Breast epithelium (tissue), 4 donors: ENCODE measurements around the gene FIZ1. TPM values are rescaled to one million over a fixed set of nuclear protein-coding genes. Genes with fewer than 3 reads are reported as not detected.

Source experiments
- DNase-seq, 2 donors: peaks; one replicate each; pipeline ENCODE4 v3.0.0-alpha.2; 2019; ENCODE audit warnings: low spot score in 2 of 2
- H3K27ac ChIP-seq, 2 donors: fragments of 200-600 bp; sonication (generic) in 1 of 2; one replicate each; pipeline ENCODE4 v1.5.1; 2016 to 2019; ENCODE audit warnings: mild to moderate bottlenecking in 1 of 2
- H3K27me3 ChIP-seq, 2 donors: fragments of 200-600 bp; sonication (generic) in 1 of 2; one replicate each; pipeline versions ENCODE4 v1.5.1 to v1.6.0; 2017 to 2019; ENCODE audit warnings: control low read depth in 1 of 2, mild to moderate bottlenecking in 1 of 2
- H3K36me3 ChIP-seq: fragments of 200-600 bp; one replicate; pipeline ENCODE4 v1.5.1; 2019
- H3K4me1 ChIP-seq, 2 donors: fragments of 200-600 bp; sonication (generic); one replicate each; pipeline ENCODE4 v1.5.1; 2016 to 2019; ENCODE audit warnings: control low read depth in 1 of 2
- H3K4me3 ChIP-seq, 3 donors: fragments of 200-600 bp; sonication (generic); 1 replicate in 2 of 3; 2 replicates in 1 of 3; pipeline ENCODE4 v1.5.1; 2016 to 2019; ENCODE audit warnings: mild to moderate bottlenecking in 3 of 3, moderate library complexity in 2 of 3
- H3K9me3 ChIP-seq, 2 donors: fragments of 200-600 bp; sonication (generic) in 1 of 2; one replicate each; pipeline ENCODE4 v1.5.1; 2016 to 2019; ENCODE audit warnings: control low read depth in 1 of 2
- CTCF ChIP-seq, 3 donors: fragments of 450-650 bp; IDR thresholded peaks; one replicate each; pipeline ENCODE4 v1.5.1; 2016 to 2017; ENCODE audit warnings: antibody characterized with exemption in 3 of 3, mild to moderate bottlenecking in 3 of 3, moderate library complexity in 3 of 3
- POLR2A ChIP-seq: fragments of 450-650 bp; IDR thresholded peaks from one replicate; pipeline ENCODE4 v1.6.1; 2016; ENCODE audit warnings: antibody characterized with exemption, mild to moderate bottlenecking, moderate library complexity
- POLR2AphosphoS5 ChIP-seq, 3 donors: sonication (generic); formaldehyde crosslinking; IDR thresholded peaks; one replicate each; pipeline ENCODE4 v1.6.1; 2017; ENCODE audit warnings: antibody characterized with exemption in 3 of 3
- intact Hi-C: fragments of 100-400 bp; cut with DNase I; formaldehyde crosslinking; loops from one replicate; pipeline ENCODE4 v1.15.1; 2023; ENCODE audit warnings: low total_unique reads
- total RNA-seq, 3 donors: library from RNA; depleted of rRNA; stranded (reverse); fragments of >200 nt; gene quantifications; one replicate each; pipeline ENCODE4 v1.1.0, GENCODE V29; 2016

FIZ1 gene
- total RNA-seq, 3 donors from 2014 or later: 3.7 to 7.5 (median 6.1) TPM

GRCh38 chr19:55554302-55554701, 45.0 kb downstream of the FIZ1 start:
- TF ChIP-seq POLR2A: no peak
- TF ChIP-seq POLR2AphosphoS5 (IDR thresholded peaks at IDR 0.05): no peak
- TF ChIP-seq CTCF (IDR thresholded peaks at IDR 0.05): no peak
- no peaks in the 10 kb centered on the region for H3K36me3 ChIP-seq
- H3K4me3 ChIP-seq: no peak overlapping the region
- intact Hi-C loops: no loop called here
- no peaks in the 10 kb centered on the region for H3K27me3 ChIP-seq
- H3K27ac ChIP-seq: no peak overlapping the region
- no peak for DNase-seq
- H3K9me3 ChIP-seq: no peaks in the 10 kb centered on the region
- H3K4me1 ChIP-seq: no peaks in the 10 kb centered on the region

DNA sequence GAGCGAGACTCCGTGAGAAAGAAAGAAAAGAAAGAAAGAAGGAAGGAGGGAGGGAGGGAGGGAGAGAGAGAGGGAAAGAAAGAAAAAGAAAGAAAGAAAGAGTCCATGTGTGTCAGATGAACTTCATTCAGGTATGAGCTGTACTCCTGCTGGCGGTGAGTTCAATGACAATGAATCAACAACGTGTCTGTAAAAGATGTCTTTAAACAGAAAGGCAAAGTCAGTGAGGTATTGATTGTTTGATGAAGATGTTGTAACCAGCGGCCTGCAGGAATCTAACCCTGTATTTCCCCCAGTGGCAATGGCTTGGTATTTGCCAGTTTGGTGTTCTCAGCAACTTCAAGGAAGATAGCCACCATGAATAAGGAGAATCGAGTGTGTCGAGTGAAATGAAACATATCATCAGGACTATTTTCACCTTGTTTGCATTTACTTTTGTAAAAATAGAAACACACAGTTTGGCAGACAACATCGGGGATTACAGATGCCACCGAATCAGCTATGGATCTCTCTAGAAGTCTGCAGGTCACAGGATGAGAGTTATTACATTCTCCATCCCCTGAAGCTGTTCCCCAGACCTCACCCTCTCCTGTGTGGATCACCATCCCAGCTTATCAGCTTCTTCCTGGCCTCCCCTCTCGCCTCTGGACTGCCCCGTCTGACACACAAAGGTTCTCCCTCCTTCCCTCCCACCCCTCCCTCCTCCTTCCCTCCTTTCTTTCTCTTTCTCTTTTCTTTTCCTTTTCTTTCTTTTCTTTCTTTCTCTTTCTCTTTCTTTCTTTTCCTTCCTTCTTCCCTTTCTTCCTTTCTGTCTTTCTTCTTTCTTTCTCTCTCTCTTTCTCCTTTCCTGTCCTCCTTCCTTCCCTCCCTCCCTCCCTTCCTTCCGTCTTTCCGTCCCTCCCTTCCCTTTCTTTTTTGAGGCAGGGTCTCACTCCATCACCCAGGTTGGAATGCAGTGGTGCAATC, 45.8 kb downstream of the FIZ1 start:
- DNase-seq: no peak
- intact Hi-C loops: no loop called here

GRCh38 chr19:55552620-55553019, 46.7 kb downstream of the FIZ1 start:
- no peaks in the 10 kb centered on the region for H3K4me1 ChIP-seq
- no peak overlapping the region for H3K27ac ChIP-seq
- TF ChIP-seq CTCF (IDR thresholded peaks at IDR 0.05) (no peak), POLR2A (no peak), POLR2AphosphoS5 (IDR thresholded peaks at IDR 0.05) (no peak)
- no peak overlapping the region for H3K4me3 ChIP-seq
- DNase-seq: peak in 1 of 2 donors; percentile 38
- H3K27me3 ChIP-seq: no peaks in the 10 kb centered on the region
- no peaks in the 10 kb centered on the region for H3K9me3 ChIP-seq
- intact Hi-C loops: no loop called here
- no peaks in the 10 kb centered on the region for H3K36me3 ChIP-seq

More for the DNA sequence above, 45.8 kb downstream of the FIZ1 start:
- no peak for TF ChIP-seq POLR2A
- no peaks in the 10 kb centered on the region for H3K27me3 ChIP-seq
- H3K36me3 ChIP-seq: no peaks in the 10 kb centered on the region
- H3K9me3 ChIP-seq: no peaks in the 10 kb centered on the region
- no peak overlapping the region for H3K4me3 ChIP-seq
- no peak overlapping the region for H3K27ac ChIP-seq
- no peaks in the 10 kb centered on the region for H3K4me1 ChIP-seq

- Histone ChIP-seq H3K4me3 (no peak overlapping the region), H3K27ac (no peak overlapping the region), H3K9me3 (no peaks in the 10 kb centered on the region), H3K4me1 (peaks cover 0 to 1% of the 10 kb centered on the region in 2 donors), H3K36me3 (no peaks in the 10 kb centered on the region), H3K27me3 (no peaks in the 10 kb centered on the region)
- TF ChIP-seq POLR2A (no peak), POLR2AphosphoS5 (IDR thresholded peaks at IDR 0.05) (no peak), CTCF (IDR thresholded peaks at IDR 0.05) (no peak)
- intact Hi-C loops: no loop called here
- DNase-seq: no peak
Measured at GRCh38 chr19:55552206-55552605, 47.1 kb downstream of the FIZ1 start.

DNA sequence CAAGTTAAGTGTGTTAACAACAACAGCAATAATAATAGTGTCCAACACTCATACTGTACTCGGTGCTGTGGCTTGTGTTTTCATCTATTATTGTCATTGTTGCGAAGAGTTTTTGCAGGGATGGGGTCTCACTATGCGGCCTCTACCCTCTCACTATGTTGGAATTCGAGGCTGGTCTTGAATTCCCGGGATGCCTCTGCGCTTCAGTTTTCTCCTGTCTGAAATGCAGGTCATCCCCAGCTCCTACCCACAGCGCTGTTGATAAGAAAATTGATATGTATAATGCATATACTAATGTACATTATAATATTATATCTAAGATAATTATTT, 49.0 kb downstream of the FIZ1 start:
- no peak for DNase-seq
- H3K27me3 ChIP-seq: no peaks in the 10 kb centered on the region
- H3K27ac ChIP-seq: peak overlapping the region in 1 of 2 donors; percentile 83
- H3K4me3 ChIP-seq: peak overlapping the region in 1 of 3 donors; percentile 55
- intact Hi-C loops: no loop called here
- TF ChIP-seq POLR2AphosphoS5 (IDR thresholded peaks at IDR 0.05) (no peak), POLR2A (no peak), CTCF (IDR thresholded peaks at IDR 0.05) (no peak)
- no peaks in the 10 kb centered on the region for H3K9me3 ChIP-seq
- H3K4me1 ChIP-seq: peaks cover 0 to 6% of the 10 kb centered on the region in 2 donors
- H3K36me3 ChIP-seq: no peaks in the 10 kb centered on the region
